Measurements from ENCODE around the gene PPARGC1A. TPM values are rescaled to one million over a fixed set of nuclear protein-coding genes. Genes with fewer than 3 reads are reported as not detected.

PPARGC1A gene
- total and polyA plus RNA-seq, 2 of the 13 experiments (the other 11 are each of a cell fraction or from before 2014, with no cell fraction given) = 20.7 to 37.3 TPM

DNA sequence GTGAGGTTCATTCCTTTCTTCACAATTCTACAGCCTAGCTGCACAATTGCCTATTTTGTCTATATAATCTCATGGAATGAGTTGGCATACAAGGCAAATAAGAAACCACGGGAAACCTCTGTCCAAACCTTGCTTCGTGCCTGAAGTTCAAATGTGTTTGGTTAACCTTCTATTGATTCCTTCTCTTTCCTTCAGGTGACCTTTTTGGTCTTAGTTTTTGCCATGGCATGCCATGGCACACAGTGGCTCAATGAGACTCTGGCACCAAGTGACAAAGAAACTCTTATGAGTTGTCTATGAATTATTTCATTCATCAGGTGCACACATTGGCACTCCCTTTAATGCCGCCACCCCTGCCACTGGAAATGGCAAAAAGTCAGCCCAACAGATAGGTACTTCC, 101.8 kb downstream of the PPARGC1A start:
- peak; percentile 88 for ATAC-seq
- Histone ChIP-seq H3K4me2 (ENCODE audit: low read depth, low read length) (peak overlapping the region; percentile 22), H3K4me1 (ENCODE audit: insufficient read depth, low read length) (peaks cover 32% of the 10 kb centered on the region), H2AFZ (ENCODE audit: low read length) (no peak overlapping the region), H3K27me3 (ENCODE audit: control insufficient read depth in 1 of 2, insufficient read depth in 2 of 2, low read length in 2 of 2) (no peaks in the 10 kb centered on the region), H3K36me3 (replicated peaks in 1 of 2; ENCODE audit: control insufficient read depth in 1 of 2, insufficient read depth in 2 of 2, low read length in 2 of 2) (no peaks in the 10 kb centered on the region), H3K27ac (ENCODE audit: extremely low read length, insufficient read depth, low read length) (peak overlapping the region; percentile 7), H4K20me1 (ENCODE audit: insufficient read depth, low read length) (no peaks in the 10 kb centered on the region), H3K4me3 (replicated peaks in 1 of 3; ENCODE audit: insufficient read depth in 1 of 3, low read depth in 2 of 3, low read length in 3 of 3) (no peak overlapping the region), H3K9me3 (ENCODE audit: low read length) (no peaks in the 10 kb centered on the region), H3K9ac (ENCODE audit: insufficient read depth, low read depth, low read length) (no peak overlapping the region), H3K79me2 (ENCODE audit: insufficient read depth, low read length) (no peaks in the 10 kb centered on the region)
- peak; percentile 23 for FAIRE-seq
- 21% methylated on average over 3 of the region's 3 CpGs for WGBS (ENCODE audit: low lambda C conversion rate)
- intact Hi-C loops (cut with micrococcal nuclease; ENCODE audit: unreplicated experiment) = loop anchor here (2.0 to 10.0 kb wide), 2 partner anchors 21 to 97 kb away; no protein-coding TSS in a partner anchor
- ChIA-PET CTCF (ENCODE audit: low intra/inter-chr PET ratio, low total read pairs) (no interaction called here), POLR2A (interaction anchor here (1.2 kb wide), 1 partner anchor 102 kb away, joined by 6 read pairs; the partner anchor contains the start of gene PPARGC1A)
- in situ Hi-C loops (cut with HindIII; ENCODE audit: extremely low pct_ligation_motif_present, low pct_unique_long_range_greater_than_20kb) = no loop called here
- no TSS peak for BruUV-seq (replicated peaks)
- peak; percentile 81 for DNase-seq (ENCODE audit: low spot score)
- TF ChIP-seq RARG (CRISPR knock-in tag; IDR thresholded peaks at IDR 0.05; ENCODE audit: low read depth) = no peak
- peak; percentile 82; the same call in 1 of the 2 replicates for TF ChIP-seq EHMT2 (IDR thresholded peaks at IDR 0.05; ENCODE audit: borderline replicate concordance, low read depth, low read length)
- TF ChIP-seq, protein P1, sequence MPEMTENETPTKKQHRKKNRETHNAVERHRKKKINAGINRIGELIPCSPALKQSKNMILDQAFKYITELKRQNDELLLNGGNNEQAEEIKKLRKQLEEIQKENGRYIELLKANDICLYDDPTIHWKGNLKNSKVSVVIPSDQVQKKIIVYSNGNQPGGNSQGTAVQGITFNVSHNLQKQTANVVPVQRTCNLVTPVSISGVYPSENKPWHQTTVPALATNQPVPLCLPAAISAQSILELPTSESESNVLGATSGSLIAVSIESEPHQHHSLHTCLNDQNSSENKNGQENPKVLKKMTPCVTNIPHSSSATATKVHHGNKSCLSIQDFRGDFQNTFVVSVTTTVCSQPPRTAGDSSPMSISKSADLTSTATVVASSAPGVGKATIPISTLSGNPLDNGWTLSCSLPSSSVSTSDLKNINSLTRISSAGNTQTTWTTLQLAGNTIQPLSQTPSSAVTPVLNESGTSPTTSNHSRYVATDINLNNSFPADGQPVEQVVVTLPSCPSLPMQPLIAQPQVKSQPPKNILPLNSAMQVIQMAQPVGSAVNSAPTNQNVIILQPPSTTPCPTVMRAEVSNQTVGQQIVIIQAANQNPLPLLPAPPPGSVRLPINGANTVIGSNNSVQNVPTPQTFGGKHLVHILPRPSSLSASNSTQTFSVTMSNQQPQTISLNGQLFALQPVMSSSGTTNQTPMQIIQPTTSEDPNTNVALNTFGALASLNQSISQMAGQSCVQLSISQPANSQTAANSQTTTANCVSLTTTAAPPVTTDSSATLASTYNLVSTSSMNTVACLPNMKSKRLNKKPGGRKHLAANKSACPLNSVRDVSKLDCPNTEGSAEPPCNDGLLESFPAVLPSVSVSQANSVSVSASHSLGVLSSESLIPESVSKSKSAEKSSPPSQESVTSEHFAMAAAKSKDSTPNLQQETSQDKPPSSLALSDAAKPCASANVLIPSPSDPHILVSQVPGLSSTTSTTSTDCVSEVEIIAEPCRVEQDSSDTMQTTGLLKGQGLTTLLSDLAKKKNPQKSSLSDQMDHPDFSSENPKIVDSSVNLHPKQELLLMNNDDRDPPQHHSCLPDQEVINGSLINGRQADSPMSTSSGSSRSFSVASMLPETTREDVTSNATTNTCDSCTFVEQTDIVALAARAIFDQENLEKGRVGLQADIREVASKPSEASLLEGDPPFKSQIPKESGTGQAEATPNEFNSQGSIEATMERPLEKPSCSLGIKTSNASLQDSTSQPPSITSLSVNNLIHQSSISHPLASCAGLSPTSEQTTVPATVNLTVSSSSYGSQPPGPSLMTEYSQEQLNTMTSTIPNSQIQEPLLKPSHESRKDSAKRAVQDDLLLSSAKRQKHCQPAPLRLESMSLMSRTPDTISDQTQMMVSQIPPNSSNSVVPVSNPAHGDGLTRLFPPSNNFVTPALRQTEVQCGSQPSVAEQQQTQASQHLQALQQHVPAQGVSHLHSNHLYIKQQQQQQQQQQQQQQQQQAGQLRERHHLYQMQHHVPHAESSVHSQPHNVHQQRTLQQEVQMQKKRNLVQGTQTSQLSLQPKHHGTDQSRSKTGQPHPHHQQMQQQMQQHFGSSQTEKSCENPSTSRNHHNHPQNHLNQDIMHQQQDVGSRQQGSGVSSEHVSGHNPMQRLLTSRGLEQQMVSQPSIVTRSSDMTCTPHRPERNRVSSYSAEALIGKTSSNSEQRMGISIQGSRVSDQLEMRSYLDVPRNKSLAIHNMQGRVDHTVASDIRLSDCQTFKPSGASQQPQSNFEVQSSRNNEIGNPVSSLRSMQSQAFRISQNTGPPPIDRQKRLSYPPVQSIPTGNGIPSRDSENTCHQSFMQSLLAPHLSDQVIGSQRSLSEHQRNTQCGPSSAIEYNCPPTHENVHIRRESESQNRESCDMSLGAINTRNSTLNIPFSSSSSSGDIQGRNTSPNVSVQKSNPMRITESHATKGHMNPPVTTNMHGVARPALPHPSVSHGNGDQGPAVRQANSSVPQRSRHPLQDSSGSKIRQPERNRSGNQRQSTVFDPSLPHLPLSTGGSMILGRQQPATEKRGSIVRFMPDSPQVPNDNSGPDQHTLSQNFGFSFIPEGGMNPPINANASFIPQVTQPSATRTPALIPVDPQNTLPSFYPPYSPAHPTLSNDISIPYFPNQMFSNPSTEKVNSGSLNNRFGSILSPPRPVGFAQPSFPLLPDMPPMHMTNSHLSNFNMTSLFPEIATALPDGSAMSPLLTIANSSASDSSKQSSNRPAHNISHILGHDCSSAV (CRISPR knock-in tag; IDR thresholded peaks at IDR 0.05; ENCODE audit: borderline replicate concordance) = no peak
- no peak for TF ChIP-seq PHF5A (CRISPR knock-in tag; IDR thresholded peaks at IDR 0.05; ENCODE audit: low read depth, unreplicated experiment)
- TF ChIP-seq, protein P2, sequence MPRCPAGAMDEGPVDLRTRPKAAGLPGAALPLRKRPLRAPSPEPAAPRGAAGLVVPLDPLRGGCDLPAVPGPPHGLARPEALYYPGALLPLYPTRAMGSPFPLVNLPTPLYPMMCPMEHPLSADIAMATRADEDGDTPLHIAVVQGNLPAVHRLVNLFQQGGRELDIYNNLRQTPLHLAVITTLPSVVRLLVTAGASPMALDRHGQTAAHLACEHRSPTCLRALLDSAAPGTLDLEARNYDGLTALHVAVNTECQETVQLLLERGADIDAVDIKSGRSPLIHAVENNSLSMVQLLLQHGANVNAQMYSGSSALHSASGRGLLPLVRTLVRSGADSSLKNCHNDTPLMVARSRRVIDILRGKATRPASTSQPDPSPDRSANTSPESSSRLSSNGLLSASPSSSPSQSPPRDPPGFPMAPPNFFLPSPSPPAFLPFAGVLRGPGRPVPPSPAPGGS (CRISPR knock-in tag; IDR thresholded peaks at IDR 0.05) = no peak
- no peak for TF ChIP-seq ZNF10 (CRISPR knock-in tag; IDR thresholded peaks at IDR 0.05; ENCODE audit: borderline replicate concordance, low read depth)
- no peak for TF ChIP-seq SRF (IDR thresholded peaks at IDR 0.05; ENCODE audit: low read depth, low read length)
- TF ChIP-seq HOXA9 (CRISPR knock-in tag; IDR thresholded peaks at IDR 0.05; ENCODE audit: borderline replicate concordance) = no peak
- TF ChIP-seq SIX4 (CRISPR knock-in tag; IDR thresholded peaks at IDR 0.05) = no peak
- TF ChIP-seq, protein P3, sequence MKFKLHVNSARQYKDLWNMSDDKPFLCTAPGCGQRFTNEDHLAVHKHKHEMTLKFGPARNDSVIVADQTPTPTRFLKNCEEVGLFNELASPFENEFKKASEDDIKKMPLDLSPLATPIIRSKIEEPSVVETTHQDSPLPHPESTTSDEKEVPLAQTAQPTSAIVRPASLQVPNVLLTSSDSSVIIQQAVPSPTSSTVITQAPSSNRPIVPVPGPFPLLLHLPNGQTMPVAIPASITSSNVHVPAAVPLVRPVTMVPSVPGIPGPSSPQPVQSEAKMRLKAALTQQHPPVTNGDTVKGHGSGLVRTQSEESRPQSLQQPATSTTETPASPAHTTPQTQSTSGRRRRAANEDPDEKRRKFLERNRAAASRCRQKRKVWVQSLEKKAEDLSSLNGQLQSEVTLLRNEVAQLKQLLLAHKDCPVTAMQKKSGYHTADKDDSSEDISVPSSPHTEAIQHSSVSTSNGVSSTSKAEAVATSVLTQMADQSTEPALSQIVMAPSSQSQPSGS (CRISPR knock-in tag; IDR thresholded peaks at IDR 0.05) = no peak
- no peak for TF ChIP-seq CBFB (CRISPR knock-in tag; IDR thresholded peaks at IDR 0.05)
- TF ChIP-seq ZFX (CRISPR knock-in tag; IDR thresholded peaks at IDR 0.05; ENCODE audit: low read depth) = no peak
- TF ChIP-seq, protein P4, sequence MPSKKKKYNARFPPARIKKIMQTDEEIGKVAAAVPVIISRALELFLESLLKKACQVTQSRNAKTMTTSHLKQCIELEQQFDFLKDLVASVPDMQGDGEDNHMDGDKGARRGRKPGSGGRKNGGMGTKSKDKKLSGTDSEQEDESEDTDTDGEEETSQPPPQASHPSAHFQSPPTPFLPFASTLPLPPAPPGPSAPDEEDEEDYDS (CRISPR knock-in tag; IDR thresholded peaks at IDR 0.05) = no peak

All from HepG2 (cell line).